DMS 273 (cell line): ENCODE data around the gene TRIP6.

ENCODE experiments used
- DNase-seq: peaks from one replicate; lab custom pipeline; 2025; ENCODE audit not compliant: unreplicated experiment; lab: John Stamatoyannopoulos, UW

Gene TRIP6

GRCh38 chr7:100873599-100874299 lies 6.6 kb downstream of the TRIP6 start:
- DNase-seq, result no peak

- DNase-seq, result peak; percentile 69
Observed at GRCh38 chr7:100874300-100874576, 7.1 kb downstream of the TRIP6 start.

- DNase-seq, result peak; percentile 100
Observed at GRCh38 chr7:100874577-100875355, 7.6 kb downstream of the TRIP6 start, which contains the start of gene SRRT. TSS of gene SRRT (plus strand) at chr7:100875103. CDS start at chr7:100875591, 488 bp downstream.

GRCh38 chr7:100875356-100875751 lies 8.2 kb downstream of the TRIP6 start:
- DNase-seq, result peak; percentile 65

- DNase-seq, result no peak
Observed at GRCh38 chr7:100878013-100878412, 10.8 kb downstream of the TRIP6 start.

GRCh38 chr7:100878685-100879084 lies 11.5 kb downstream of the TRIP6 start:
- DNase-seq, result no peak

GRCh38 chr7:100879685-100880261 lies 12.6 kb downstream of the TRIP6 start:
- DNase-seq, result no peak

- DNase-seq, result no peak
Observed at GRCh38 chr7:100880645-100881044, 13.5 kb downstream of the TRIP6 start.

- no peak for DNase-seq
Observed at GRCh38 chr7:100881136-100881535, 13.9 kb downstream of the TRIP6 start.

GRCh38 chr7:100882201-100882600 lies 15.0 kb downstream of the TRIP6 start:
- DNase-seq, result no peak

- no peak for DNase-seq
Observed at GRCh38 chr7:100882785-100883526, 15.8 kb downstream of the TRIP6 start.

- no peak for DNase-seq
Observed at GRCh38 chr7:100884736-100885439, 17.7 kb downstream of the TRIP6 start.

GRCh38 chr7:100885440-100886141 lies 18.4 kb downstream of the TRIP6 start:
- DNase-seq, result no peak

- no peak for DNase-seq
Observed at GRCh38 chr7:100886142-100886935, 19.2 kb downstream of the TRIP6 start.

GRCh38 chr7:100886936-100887515 lies 19.8 kb downstream of the TRIP6 start:
- DNase-seq, result no peak

- DNase-seq, result no peak
Observed at GRCh38 chr7:100887516-100888290, 20.5 kb downstream of the TRIP6 start.

GRCh38 chr7:100888291-100888987 lies 21.3 kb downstream of the TRIP6 start:
- DNase-seq, result peak; percentile 62
